G401.6 (cell line): ENCODE data around the gene ING3.

ENCODE experiments used
- FAIRE-seq: peaks from 2 replicates; lab custom pipeline; 2012; peaks lifted over from hg19 to GRCh38; lab: Jason Lieb, UNC

Gene ING3

DNA sequence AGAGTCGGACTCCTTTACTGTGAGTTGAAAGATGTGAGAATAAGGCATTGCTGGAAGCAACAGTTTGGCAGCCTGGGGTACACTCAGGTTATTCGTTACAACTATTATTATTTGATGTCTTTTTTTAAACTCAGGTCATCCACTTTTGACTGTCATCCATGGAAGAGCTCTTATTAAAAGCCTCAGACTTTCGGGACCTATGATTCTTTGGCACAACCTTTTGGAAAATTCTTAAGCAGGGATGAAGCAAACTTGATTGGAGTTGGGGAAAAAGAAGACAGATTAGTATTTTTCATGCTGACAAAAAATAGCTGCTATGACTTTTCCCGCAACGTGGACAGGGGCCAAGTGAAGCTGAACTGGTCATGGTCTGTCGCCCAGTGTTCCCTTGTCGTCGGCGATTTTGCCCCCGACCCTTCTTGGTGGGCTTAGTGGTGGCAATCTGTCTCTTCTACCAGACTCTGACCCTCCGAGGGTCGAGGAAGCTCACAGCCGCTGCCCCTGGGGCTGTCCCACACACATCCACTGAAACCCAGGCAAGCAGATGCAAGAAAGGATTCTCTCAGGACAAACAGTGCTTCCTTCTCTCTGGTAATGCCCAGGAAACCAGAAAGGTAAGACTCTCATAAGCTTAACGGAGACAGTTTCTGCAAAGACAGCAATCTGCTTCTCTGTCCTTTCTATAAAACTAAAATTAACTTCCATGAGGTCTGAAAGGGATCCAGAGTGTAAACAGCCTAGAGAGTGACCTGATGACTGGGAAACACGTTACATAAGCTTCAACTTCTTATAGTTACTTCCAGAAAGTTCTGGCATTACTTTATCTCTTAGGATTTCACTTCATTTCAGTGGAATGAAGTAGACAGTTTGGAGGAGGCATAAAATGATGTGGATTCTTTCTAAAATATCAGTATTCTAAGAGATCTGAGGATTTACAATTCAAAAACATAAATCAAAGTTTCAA, 39.0 kb downstream of the ING3 start:
- no peak for FAIRE-seq

DNA sequence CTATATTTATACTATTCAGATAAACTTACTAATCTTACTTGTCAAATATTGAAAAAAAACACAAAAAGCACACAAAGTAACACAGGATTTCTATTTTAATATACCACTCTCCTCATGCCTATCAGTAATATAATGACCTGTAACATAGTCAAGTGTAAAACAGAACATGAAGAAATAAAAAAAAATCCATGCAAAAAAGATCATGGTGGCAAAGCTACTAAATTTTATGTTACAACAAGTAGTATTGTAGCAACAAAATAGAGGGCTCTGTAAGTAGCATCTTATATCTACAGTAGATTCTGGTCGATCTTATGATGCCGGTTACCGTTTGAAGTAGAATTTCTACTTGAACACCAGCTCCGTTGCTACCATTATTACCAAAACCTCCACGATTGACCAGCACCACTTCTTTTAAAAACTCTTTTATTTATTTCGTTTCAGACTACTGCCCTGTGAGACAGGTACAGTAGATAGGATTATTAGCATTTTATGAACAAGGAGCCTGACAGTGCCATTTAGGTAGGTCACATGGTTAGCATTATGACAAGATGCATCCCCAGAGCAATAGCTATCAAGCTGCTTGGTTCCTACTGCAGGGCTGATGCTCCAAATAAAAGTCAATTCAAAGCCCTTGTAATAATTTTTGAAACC, 40.0 kb downstream of the ING3 start:
- no peak for FAIRE-seq

DNA sequence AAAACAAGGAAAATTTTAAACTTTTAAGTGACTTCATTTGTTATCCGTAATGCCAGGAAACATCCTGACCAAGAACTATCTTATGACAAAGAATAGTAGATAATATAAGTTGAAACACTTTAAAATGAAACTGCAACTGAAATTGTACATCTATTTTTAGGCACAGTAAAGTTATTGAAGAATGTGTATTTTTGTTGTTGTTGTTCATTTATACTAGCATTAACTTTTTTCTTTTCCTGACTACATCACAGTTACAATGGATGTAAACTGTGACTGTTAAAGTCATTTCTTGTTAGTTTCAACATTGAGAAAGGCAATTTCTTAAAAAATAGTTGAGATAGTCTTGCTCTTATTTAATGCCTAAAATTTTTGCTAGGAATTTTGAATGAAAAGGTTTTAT, 40.6 kb downstream of the ING3 start:
- no peak for FAIRE-seq

DNA sequence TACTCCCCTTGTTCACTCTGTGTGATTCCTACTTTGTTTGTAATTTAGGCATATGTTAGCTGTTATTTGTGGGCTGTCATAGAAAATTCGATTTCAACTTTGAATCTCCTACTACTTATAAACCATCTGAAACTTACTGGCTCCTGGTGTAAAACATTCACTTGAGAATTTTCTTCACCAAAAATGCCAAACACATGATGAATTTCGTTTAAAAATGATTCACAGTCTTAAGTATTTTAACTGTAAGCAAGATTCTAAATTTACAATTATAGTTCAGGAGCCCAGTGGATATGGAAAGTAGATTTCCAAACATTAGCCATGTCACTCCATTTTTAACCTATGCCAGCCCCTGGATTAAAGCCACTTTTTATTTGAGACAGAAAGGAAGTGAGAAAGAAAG, 41.0 kb downstream of the ING3 start:
- no peak for FAIRE-seq

DNA sequence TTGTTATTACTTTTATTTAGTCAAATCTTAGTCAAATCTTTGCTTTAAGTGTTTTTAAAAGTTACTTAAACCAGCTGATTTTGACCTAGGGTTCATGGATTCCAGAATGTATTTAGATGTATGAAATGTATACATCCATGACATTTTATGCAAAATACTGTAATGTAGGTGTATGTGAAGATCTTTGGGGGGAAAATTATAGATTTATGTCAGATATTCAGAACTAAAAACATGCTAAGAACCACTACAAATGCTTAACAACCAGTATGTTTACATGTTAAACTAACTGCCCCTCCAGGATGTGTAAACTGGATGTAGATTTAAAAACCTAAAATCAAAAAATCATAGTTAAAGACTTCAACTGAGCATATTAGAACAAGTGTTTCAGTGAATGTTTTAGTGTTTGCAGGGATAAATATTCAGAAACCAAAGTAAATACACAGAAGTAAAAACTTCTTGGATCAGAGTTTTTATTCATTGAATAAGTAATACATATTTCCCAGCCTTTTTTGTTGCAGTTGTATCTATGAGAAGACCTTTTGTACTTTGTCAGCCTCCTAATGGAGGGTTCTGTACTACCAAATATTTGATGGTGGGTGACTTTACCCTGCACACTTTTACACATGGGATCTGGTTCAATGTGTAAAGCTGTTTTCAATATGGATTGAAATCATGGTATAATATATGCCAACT, 41.8 kb downstream of the ING3 start:
- FAIRE-seq, result no peak

DNA sequence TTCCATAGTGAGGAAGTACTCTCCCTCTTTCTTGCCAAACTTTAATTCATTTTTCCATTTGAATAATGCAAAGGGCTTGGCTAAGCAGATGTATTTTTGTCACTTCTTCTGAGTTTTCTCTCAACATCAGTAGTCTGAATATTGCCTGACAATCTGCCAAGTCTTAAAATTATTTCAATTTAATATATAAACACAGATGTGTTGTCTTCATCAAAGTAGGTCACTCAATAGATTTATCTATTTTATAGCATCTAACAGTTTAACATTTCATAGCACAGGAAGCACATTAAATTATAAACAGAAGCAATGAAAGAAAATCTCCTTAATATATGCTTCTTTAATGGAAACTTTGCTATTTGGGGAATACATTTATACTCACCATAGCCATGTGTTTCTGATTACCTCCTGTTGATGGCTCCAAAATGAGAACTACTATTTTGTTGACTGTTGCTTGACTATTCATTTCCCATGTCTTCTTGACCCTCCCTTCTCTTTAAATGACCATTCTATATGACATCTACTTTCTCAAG, 42.5 kb downstream of the ING3 start:
- FAIRE-seq, result no peak

DNA sequence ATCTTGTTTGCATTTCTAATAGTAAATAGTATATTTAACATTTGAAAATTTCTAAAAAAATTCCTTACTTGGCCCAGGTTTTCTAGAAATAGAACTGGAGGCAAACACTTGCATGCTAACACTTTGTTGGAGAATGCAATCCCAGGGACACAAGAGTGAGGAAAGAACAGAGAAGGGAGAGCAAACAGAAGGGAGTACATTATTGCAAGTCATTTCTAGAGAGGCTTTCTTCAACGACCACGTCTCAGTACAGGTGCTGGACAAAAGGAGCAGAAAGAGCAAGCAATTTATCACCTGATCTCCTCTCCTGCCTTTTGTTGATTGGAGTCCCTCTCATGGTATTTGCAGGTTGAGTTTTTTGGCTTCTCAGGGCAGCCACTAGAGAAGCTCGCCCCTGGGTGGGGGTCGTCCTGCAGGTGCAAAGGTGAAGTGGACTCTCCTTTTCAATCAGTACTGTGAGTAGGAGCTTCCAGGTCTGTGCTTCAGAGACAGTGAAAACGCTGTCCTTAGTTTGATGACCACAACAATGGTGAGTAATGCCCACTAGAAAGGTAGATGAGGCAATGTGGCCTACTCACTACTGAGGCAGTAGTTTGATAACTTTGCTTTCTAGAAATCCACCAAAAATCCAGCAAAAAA, 43.1 kb downstream of the ING3 start:
- FAIRE-seq, result no peak

DNA sequence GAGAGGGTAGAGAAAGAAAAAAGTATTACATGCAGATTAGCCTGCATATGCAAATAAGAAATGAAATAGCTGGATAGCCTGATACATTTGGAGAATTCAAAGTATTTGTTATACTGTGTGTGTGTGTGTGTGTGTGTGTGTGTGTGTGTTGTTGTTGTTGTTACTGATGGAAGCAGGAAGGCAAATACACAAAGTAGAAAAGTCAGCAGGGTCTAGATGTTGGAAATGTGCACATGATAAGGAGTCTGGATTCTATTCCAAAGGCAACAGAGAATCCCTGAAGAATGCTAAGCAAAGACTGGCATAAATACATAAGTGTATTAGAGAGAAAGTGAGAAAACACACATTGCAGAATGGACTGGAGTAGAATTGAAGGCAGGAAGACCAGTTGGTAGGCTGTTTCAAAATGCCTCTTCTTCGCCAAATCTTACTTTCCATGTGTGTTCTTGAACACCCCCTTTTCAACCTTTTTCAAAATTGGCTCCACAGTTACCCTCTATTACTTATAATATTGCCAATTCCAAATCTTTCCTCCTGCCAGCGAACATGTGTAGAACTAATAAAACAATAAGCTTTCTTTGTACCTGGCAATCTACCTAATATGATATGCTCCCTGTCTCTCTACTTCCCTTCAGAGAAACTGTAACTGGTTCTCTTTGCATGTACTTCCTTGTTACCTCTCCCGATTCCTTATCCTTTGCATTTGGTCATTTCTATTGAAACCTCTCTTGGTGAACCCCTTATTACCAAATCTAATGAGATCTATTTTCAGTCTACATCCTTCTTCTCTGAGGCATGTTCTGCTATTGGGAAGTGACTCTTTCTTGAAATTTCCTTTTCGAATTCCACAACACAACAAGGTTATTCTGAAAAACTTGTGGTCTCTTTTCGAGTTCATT, 44.2 kb downstream of the ING3 start:
- FAIRE-seq, result no peak

DNA sequence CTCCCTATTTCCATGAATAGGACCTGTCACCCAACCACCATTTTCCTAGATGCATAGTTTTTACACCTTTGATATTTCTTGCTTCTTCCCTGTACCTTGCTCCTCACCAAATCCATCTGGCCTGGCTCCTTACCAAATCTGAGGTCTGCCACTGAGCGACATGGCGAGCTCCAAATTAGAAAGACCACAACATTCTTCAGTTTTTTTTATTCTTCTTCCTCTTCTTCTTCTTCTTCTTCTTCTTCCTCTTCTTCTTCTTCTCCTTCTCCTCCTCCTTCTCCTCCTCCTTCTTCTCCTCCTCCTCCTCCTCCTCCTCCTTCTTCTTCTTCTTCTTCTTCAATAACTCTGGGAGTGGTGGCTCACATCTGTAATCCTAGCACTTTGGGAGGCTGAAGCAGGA, 45.1 kb downstream of the ING3 start:
- FAIRE-seq, result no peak

DNA sequence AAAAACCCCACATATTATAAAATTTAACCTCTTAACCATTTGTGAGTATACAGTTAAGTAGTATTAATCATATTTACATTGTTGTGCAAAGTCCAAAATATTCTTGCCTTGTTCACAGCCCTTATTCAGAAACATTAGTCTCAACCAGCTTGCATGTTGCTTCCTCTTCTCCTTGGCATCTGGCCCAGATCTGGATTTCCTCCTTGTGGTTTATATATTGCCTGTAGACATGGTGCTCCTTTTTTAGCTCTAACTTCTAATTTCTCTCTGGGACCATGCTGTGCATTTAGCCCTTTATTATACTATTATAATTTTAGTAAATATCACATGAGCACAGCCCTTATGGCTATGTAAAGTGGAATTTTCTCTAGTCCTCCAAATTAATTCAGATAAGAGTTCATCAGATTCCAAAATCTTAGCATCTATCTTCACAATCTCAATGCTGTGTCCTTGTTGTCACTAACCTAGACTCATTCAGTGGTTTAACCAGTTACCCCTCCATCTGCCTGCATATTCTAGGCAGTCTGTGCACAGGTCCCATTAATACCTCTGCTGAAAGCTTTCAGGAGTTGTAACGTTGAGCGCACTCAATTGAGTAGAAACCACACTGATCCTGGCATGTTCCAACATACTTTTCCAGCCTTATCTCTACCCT, 45.9 kb downstream of the ING3 start:
- no peak for FAIRE-seq

DNA sequence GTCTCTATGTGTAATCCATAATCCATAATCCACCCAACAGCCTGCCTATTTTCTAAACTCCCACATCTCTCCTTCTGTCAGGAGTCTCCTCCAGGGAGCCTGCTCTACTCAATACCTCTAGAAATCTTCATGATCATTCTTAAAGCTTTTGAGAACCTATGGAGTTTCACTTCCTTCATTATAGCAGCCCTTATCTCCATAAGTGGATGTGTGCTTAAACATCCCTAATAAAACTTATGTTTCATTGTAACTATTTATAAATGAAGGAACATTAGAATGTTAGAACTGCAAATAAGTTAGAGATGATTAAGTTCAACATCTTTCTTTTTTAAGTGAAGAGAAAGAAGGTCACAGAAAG, 46.4 kb downstream of the ING3 start:
- no peak for FAIRE-seq

DNA sequence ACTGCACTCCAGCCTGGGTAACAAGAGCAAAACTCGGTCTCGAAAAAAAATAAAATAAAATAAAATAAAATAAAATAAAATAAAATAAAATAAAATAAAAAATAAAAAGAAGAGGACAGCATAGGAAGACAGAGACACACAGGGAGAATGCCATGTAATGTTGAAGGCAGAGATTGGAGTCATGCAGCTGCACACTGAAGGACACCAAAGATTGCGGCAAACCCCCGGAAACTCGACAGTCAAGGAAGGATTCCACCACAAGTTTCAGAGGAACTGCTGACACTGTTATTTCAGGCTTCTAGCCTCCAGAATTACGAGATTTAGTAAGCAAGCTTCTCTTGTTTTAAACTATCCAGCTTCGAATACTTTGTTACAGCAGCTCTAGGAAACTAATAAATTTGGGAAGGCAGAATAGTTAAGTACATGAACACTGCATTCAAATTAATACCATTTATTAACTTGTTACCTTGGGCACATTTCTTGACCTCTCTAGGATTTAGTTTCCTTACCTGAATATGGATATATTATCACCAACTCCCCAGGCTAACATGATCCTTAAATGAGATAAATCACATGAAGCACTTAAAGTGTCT, 47.4 kb downstream of the ING3 start:
- no peak for FAIRE-seq

DNA sequence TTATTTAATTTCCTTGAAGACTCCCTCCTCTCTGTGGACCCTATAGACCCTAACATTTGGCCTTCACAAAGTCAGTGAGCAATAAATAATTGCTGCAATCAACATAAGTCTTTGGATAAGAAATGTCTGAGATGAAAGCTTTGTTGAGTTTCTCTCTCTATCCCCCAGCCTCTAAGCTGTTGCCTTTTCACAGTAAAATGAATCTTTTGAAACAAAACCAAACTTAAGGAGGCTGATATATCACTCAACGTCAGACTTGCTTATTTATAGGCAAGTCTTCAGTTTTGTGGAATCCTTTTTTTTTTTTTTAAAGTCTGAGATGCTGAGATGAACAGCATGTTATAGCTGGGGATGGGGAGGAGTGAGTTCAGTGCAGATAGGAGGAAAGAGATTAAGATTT, 47.9 kb downstream of the ING3 start:
- no peak for FAIRE-seq

DNA sequence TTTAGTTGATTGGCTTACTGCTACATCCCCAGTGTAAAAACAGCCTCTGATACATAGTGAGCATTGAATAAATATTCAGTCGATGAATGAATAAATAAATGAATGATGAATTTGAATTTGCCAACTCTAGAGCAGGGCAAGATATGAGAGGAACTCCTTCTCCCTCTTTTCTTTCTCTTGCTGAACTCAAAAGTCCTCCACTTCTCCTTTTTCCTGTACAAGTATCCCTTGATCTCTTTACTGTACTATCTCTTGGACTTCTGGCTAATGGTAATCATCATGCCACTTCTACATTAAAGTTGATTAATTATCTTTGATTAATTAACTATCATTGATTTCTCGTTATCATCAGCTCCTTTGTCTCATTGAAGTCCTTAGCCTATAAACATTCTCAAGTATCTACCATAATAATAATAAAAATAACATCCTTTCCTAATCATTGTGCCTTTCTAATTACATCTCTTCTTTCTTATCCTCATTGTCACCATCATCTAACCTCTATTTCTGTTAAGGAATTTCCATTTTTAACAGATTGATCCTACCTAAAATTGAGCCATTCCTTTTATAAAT, 48.5 kb downstream of the ING3 start:
- FAIRE-seq, result no peak

DNA sequence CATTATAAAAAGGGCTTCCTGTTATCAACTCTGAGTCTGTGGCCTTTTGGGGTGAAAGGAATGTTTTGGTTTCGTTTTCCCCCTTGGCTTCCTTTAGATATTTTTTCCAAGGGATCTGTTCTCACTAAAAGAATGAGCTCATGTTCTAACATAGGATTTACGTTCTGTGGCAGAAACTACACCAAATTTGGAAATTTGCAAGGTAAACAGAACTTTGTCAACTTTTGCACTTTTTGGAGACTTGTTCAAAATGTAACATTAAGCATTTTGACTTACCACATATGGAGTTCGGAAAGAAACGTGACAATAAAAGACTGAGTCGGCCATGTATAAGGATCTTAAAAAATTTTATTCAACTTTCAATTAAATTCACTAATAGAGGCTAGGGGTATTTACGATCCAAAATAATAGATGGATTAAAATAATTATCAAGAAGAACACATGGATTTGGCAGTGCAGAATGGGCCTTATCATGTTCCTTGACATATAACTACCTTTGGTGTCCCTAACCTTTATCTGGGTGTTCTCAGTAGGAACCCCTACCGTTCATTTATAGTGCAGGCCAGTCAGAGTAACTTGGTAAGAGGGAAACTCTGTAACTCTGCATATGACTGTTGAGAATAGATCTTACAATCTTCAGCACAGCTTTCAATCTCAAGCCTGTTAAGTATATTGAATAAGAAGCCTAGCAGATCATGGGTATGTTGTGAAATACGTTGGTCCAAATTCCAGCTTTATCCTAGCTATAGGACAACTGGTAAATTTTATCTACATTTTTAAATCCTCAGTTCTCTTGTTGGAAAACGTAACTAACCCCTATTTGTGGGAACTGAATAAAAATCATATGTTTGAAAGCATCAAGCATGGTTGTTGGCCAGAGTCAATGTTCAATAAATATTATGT, 49.8 kb downstream of the ING3 start:
- FAIRE-seq, result no peak

DNA sequence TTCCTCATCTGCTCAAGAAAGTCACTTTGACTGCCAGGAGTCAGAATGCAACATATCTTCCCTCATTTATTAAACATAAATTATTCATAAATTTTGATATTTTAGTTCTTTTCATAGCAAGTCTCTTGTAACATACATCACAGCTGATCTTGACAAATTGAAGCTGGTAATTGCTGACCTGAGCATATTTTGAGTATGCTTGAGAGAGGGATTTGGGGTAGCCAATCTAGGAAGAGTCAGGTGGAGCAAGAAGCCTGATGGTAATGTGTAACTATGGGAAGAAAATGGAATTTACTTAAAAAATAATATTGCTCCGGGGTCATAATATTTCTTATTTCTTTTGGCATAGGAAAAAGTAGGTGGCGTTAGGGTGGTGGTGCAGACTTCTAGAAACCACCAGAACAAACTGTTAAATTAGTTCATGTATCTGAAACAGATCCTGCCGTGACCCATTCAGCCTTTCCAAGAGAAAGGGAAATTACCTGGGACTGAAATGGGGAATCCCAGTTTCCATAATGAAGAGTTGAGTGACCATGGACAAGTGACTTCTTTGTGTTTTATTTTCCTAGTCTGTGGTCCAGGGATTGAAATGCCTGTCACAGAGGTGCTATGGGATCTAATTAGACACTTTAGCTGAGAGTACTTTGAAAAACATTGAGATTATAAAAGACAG, 50.8 kb downstream of the ING3 start:
- no peak for FAIRE-seq

DNA sequence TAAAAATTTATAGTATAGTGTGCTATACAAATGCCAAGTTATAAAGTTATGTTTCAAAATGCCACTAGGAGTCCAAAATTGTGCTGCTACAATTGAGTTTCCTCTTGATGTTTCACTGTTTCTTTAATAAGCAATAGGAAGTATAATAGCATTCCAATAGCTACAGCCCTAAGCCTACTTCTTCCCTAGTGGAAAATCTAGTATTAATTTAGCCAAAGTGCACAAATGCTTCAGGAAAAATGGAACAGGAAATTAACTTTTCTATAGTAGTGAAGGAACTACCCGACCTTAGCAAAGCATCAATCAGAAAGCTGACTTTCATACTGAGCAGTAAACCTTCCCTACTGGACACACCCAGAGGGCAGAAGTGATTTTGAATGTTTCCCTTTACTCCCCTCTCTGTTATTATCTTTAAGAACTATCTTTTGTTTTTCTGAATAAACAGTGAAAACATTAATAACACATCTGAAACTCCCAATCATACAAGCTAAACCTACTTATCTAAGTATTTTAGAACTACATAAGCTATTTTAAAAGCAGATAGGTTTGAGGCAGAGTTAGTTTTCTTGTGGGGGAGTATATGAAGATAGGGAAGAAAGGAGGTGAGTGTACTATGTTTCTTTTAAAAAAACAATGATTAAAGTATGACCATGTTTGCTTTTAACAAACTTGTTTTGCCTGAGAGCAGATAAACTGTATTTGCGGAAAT, 51.6 kb downstream of the ING3 start:
- no peak for FAIRE-seq

DNA sequence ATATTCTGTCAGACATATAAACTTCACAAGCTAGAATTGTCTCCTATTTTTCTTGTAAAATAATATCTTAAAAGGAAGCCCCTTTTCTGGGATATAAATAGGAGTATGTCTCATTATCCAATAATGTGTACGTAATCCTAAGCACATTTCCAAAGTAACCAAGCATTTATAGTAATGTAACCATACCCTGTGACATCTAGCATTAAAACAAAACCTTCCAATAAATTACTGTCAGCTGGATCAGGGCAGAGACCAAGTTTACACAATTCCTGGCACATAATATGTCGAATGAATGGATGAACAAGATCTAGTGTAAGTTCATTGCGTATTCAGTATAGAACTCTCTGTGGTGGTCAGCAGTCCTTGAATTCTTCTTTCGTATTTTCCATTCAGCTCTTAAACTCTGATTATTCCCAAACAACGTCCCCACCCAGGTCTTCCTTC, 52.2 kb downstream of the ING3 start:
- FAIRE-seq, result no peak
